HG03469 (cell line): ENCODE measurements around the gene PLAAT3.
"Not testable (repeated sequence)": the region's sequence is repeated elsewhere in the genome, so short reads cannot be mapped to it uniquely, and the experiment has no call there.

Experiments used
- ATAC-seq: cut with Tn5 transposase; IDR thresholded peaks from one replicate; pipeline ENCODE4 v1.9.1; 2021; ENCODE audit warnings: mild to moderate bottlenecking, moderate library complexity, moderate number of reproducible peaks; ENCODE audit not compliant: unreplicated experiment

The PLAAT3 gene

GRCh38 chr11:63572026-63572688 lies 42.1 kb downstream of the PLAAT3 start:
- ATAC-seq, result no peak

GRCh38 chr11:63569570-63569969 lies 44.7 kb downstream of the PLAAT3 start:
- ATAC-seq, result no peak

GRCh38 chr11:63567044-63567840 lies 47.0 kb downstream of the PLAAT3 start:
- peak; percentile 64 for ATAC-seq

- ATAC-seq, result no peak
Observed at GRCh38 chr11:63564784-63565350, 49.4 kb downstream of the PLAAT3 start.

- ATAC-seq, result peak; percentile 34
Observed at GRCh38 chr11:63564056-63564774, 50.0 kb downstream of the PLAAT3 start.

GRCh38 chr11:63563201-63564055 lies 50.8 kb downstream of the PLAAT3 start, which contains the start of gene PLAAT2:
PLAAT2 (minus strand) TSS chr11:63563379; CDS start chr11:63563324, 55 bp downstream.
- ATAC-seq, result no peak

- no peak for ATAC-seq
Observed at GRCh38 chr11:63560506-63561180, 53.6 kb downstream of the PLAAT3 start.

GRCh38 chr11:63558459-63559157 lies 55.6 kb downstream of the PLAAT3 start:
- no peak for ATAC-seq

- no peak for ATAC-seq
Observed at GRCh38 chr11:63557570-63557969, 56.7 kb downstream of the PLAAT3 start.

GRCh38 chr11:63556404-63557013 lies 57.7 kb downstream of the PLAAT3 start:
- ATAC-seq, result no peak

- ATAC-seq, result no peak
Observed at GRCh38 chr11:63554877-63555223, 59.4 kb downstream of the PLAAT3 start.

- ATAC-seq, result no peak
Observed at GRCh38 chr11:63553759-63554158, 60.5 kb downstream of the PLAAT3 start.

- no peak for ATAC-seq
Observed at GRCh38 chr11:63552921-63553320, 61.3 kb downstream of the PLAAT3 start.

GRCh38 chr11:63551889-63552266 lies 62.4 kb downstream of the PLAAT3 start:
- ATAC-seq, result no peak

GRCh38 chr11:63551091-63551888 lies 62.9 kb downstream of the PLAAT3 start:
- ATAC-seq, result no peak

- not testable (repeated sequence) for ATAC-seq
Observed at GRCh38 chr11:63550156-63550700, 64.0 kb downstream of the PLAAT3 start.

GRCh38 chr11:63549411-63549810 lies 64.8 kb downstream of the PLAAT3 start:
- no peak for ATAC-seq

- ATAC-seq, result no peak
Observed at GRCh38 chr11:63548178-63548577, 66.1 kb downstream of the PLAAT3 start.
